HepG2 (cell line): ENCODE data around the gene PMIS2. TPM values are rescaled to one million over a fixed set of nuclear protein-coding genes. Genes with fewer than 3 reads are reported as not detected.

Experiments used
- FOXK1 ChIP-seq: sonication (generic); formaldehyde crosslinking; IDR thresholded peaks from 2 replicates; pipeline ENCODE4 v1.4.0; 2020; ENCODE audit warnings: low read depth, missing genetic modification reagents, borderline replicate concordance
- PAWR ChIP-seq: sonication (generic); formaldehyde crosslinking; IDR thresholded peaks from 2 replicates; pipeline ENCODE4 v1.4.0; 2020; ENCODE audit warnings: missing genetic modification reagents, mild to moderate bottlenecking, borderline replicate concordance
- TAF15 ChIP-seq: fragments of 200-400 bp; formaldehyde crosslinking; IDR thresholded peaks from one replicate; pipeline ENCODE4 v1.6.1; 2018; ENCODE audit warnings: mild to moderate bottlenecking, low read depth, low read length; ENCODE audit not compliant: poor library complexity, severe bottlenecking
- TGIF2 ChIP-seq: IDR thresholded peaks from 2 replicates; pipeline ENCODE4 v1.6.1; 2016; ENCODE audit warnings: control low read depth, missing compliant biosample characterization
- ZBTB20 ChIP-seq: sonication (generic); formaldehyde crosslinking; IDR thresholded peaks from 2 replicates; pipeline ENCODE4 v1.8.1; 2023; ENCODE audit warnings: missing genetic modification reagents, low read depth, mild to moderate bottlenecking, borderline replicate concordance
- ZBTB8A ChIP-seq: sonication (generic); formaldehyde crosslinking; IDR thresholded peaks from 2 replicates; pipeline ENCODE4 v1.4.0; 2020; ENCODE audit warnings: mild to moderate bottlenecking, low read depth, missing genetic modification reagents, borderline replicate concordance
- ZNF451 ChIP-seq: sonication (generic); formaldehyde crosslinking; IDR thresholded peaks from 2 replicates; pipeline ENCODE4 v1.5.0; 2020; ENCODE audit warnings: mild to moderate bottlenecking, missing genetic modification reagents
- polyA plus RNA-seq, 8 experiments: library from polyadenylated mRNA; depleted of rRNA in 3 of 8; stranded (reverse) in 7 of 8; unstranded in 1 of 8; fragments of >200 nt; fragmentation: Illumina TruSeq in 4 of 8; extraction: Trizol in 4 of 8; gene quantifications; 2 replicates each; pipeline versions ENCODE4 v1.2.1 to v1.2.3, GENCODE V29; 2011 to 2016; ENCODE audit warnings: low read depth in 4 of 8, missing spikeins in 1 of 8, mixed read lengths in 1 of 8; ENCODE audit not compliant: insufficient read depth in 1 of 8
- total RNA-seq, 5 experiments: library from RNA; depleted of rRNA; stranded (reverse); fragments of >200 nt; fragmentation: Illumina TruSeq; extraction: Trizol; gene quantifications; 2 replicates each; pipeline ENCODE4 v1.2.3, GENCODE V29; 2016; ENCODE audit warnings: low read depth in 1 of 5
- TF ChIP-seq, protein P1 (sequence below): sonication (generic); formaldehyde crosslinking; IDR thresholded peaks from 2 replicates; pipeline ENCODE4 v1.8.0; 2022; ENCODE audit warnings: mild to moderate bottlenecking, missing genetic modification reagents, moderate library complexity
- TF ChIP-seq, protein P2 (sequence below): sonication (generic); formaldehyde crosslinking; IDR thresholded peaks from 2 replicates; pipeline ENCODE4 v1.5.1; 2020; ENCODE audit warnings: mild to moderate bottlenecking, missing genetic modification reagents, borderline replicate concordance
- TF ChIP-seq, protein P3 (sequence below): sonication (generic); formaldehyde crosslinking; IDR thresholded peaks from 2 replicates; pipeline ENCODE4 v1.8.1; 2023; ENCODE audit warnings: missing genetic modification reagents, inconsistent platforms, borderline replicate concordance
- TF ChIP-seq, protein P4 (sequence below): sonication (generic); formaldehyde crosslinking; IDR thresholded peaks from 2 replicates; pipeline ENCODE4 v1.4.0; 2020; ENCODE audit warnings: missing genetic modification reagents
- TF ChIP-seq, protein P5 (sequence below): sonication (generic); formaldehyde crosslinking; conservative IDR thresholded peaks from 2 replicates; pipeline ENCODE4 v1.5.0; 2020; ENCODE audit warnings: missing genetic modification reagents
- TF ChIP-seq, protein P6 (sequence below), 2 experiments: sonication (generic) in 1 of 2; formaldehyde crosslinking in 1 of 2; IDR thresholded peaks; 2 replicates each; pipeline versions ENCODE4 v1.6.1 to v1.9.0; 2014 to 2022; ENCODE audit warnings: antibody characterized with exemption in 1 of 2, borderline replicate concordance in 1 of 2, inconsistent platforms in 1 of 2, low read depth in 1 of 2, missing genetic modification reagents in 1 of 2

PMIS2 gene
- total and polyA plus RNA-seq, 2 of the 13 experiments (the other 11 are each of a cell fraction or from before 2014, with no cell fraction given) = not detected

DNA sequence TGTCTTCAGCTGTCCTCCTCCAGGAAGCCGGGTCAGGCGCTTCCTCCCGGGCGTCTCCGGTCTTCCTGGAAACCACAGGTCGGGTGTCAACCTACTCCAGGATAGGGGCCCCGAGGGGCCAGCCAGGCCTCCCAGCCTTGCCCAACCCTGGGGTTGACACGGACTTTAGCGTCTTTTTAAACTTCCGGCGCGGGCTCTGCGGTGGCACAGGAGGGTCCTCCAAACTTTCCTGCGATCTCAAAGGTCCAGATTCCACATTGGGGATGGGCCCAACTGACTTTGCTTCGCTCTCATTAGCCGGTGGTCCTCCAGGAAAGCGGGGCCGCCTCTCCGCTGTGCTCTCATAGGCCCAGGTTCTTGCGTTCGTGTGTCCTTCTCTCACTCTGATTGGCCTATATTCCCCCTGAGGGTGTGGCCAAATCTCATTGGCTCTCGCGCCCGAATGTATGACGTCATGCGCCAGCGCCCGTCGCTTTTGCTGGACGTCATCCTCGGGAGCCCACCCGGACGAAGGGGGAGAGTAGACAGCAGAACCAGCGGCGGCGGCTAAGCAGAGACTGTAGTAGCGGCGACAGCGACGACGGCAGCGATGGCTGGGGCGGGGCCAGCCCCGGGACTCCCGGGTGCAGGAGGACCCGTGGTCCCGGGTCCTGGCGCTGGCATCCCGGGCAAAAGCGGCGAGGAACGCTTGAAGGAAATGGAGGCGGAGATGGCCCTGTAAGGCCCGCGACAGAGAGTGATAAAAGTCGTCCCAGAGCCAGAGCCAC is 42.8 kb downstream of the PMIS2 start, which contains the start of gene RBM42 (continued):
- TF ChIP-seq ZBTB8A (CRISPR knock-in tag) (no peak), TGIF2 (CRISPR knock-in tag) (0 out of 2 replicates have a peak, but pooled peaks have one; percentile 24), ZBTB20 (CRISPR knock-in tag) (no peak), PAWR (CRISPR knock-in tag) (no peak), ZNF451 (CRISPR knock-in tag) (no peak), FOXK1 (peak; percentile 95; the same call in 1 of the 2 replicates), TAF15 (no peak)
- TF ChIP-seq, protein P1, sequence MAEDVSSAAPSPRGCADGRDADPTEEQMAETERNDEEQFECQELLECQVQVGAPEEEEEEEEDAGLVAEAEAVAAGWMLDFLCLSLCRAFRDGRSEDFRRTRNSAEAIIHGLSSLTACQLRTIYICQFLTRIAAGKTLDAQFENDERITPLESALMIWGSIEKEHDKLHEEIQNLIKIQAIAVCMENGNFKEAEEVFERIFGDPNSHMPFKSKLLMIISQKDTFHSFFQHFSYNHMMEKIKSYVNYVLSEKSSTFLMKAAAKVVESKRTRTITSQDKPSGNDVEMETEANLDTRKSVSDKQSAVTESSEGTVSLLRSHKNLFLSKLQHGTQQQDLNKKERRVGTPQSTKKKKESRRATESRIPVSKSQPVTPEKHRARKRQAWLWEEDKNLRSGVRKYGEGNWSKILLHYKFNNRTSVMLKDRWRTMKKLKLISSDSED (CRISPR knock-in tag) = no peak
- TF ChIP-seq, protein P2, sequence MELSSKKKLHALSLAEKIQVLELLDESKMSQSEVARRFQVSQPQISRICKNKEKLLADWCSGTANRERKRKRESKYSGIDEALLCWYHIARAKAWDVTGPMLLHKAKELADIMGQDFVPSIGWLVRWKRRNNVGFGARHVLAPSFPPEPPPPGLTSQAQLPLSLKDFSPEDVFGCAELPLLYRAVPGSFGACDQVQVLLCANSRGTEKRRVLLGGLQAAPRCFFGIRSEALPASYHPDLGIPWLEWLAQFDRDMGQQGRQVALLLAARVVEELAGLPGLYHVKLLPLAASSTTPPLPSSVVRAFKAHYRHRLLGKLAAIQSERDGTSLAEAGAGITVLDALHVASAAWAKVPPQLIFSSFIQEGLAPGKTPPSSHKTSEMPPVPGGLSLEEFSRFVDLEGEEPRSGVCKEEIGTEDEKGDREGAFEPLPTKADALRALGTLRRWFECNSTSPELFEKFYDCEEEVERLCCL (CRISPR knock-in tag) = no peak
- TF ChIP-seq, protein P3, sequence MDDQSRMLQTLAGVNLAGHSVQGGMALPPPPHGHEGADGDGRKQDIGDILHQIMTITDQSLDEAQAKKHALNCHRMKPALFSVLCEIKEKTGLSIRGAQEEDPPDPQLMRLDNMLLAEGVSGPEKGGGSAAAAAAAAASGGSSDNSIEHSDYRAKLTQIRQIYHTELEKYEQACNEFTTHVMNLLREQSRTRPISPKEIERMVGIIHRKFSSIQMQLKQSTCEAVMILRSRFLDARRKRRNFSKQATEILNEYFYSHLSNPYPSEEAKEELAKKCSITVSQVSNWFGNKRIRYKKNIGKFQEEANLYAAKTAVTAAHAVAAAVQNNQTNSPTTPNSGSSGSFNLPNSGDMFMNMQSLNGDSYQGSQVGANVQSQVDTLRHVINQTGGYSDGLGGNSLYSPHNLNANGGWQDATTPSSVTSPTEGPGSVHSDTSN (CRISPR knock-in tag) = 0 out of 2 replicates have a peak, but pooled peaks have one; percentile 33
- TF ChIP-seq, protein P4, sequence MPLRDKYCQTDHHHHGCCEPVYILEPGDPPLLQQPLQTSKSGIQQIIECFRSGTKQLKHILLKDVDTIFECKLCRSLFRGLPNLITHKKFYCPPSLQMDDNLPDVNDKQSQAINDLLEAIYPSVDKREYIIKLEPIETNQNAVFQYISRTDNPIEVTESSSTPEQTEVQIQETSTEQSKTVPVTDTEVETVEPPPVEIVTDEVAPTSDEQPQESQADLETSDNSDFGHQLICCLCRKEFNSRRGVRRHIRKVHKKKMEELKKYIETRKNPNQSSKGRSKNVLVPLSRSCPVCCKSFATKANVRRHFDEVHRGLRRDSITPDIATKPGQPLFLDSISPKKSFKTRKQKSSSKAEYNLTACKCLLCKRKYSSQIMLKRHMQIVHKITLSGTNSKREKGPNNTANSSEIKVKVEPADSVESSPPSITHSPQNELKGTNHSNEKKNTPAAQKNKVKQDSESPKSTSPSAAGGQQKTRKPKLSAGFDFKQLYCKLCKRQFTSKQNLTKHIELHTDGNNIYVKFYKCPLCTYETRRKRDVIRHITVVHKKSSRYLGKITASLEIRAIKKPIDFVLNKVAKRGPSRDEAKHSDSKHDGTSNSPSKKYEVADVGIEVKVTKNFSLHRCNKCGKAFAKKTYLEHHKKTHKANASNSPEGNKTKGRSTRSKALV = no peak
- TF ChIP-seq, protein P5, sequence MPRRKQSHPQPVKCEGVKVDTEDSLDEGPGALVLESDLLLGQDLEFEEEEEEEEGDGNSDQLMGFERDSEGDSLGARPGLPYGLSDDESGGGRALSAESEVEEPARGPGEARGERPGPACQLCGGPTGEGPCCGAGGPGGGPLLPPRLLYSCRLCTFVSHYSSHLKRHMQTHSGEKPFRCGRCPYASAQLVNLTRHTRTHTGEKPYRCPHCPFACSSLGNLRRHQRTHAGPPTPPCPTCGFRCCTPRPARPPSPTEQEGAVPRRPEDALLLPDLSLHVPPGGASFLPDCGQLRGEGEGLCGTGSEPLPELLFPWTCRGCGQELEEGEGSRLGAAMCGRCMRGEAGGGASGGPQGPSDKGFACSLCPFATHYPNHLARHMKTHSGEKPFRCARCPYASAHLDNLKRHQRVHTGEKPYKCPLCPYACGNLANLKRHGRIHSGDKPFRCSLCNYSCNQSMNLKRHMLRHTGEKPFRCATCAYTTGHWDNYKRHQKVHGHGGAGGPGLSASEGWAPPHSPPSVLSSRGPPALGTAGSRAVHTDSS (CRISPR knock-in tag) = no peak
- TF ChIP-seq, protein P6, sequence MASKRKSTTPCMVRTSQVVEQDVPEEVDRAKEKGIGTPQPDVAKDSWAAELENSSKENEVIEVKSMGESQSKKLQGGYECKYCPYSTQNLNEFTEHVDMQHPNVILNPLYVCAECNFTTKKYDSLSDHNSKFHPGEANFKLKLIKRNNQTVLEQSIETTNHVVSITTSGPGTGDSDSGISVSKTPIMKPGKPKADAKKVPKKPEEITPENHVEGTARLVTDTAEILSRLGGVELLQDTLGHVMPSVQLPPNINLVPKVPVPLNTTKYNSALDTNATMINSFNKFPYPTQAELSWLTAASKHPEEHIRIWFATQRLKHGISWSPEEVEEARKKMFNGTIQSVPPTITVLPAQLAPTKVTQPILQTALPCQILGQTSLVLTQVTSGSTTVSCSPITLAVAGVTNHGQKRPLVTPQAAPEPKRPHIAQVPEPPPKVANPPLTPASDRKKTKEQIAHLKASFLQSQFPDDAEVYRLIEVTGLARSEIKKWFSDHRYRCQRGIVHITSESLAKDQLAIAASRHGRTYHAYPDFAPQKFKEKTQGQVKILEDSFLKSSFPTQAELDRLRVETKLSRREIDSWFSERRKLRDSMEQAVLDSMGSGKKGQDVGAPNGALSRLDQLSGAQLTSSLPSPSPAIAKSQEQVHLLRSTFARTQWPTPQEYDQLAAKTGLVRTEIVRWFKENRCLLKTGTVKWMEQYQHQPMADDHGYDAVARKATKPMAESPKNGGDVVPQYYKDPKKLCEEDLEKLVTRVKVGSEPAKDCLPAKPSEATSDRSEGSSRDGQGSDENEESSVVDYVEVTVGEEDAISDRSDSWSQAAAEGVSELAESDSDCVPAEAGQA (IDR thresholded peaks at IDR 0.05; ENCODE audit: low read depth) = peak; percentile 97
- TF ChIP-seq, protein P6 (CRISPR knock-in tag; IDR thresholded peaks at IDR 0.05; ENCODE audit: borderline replicate concordance) = no peak
